Kidney (tissue), 14 donors: ENCODE results near the gene AIFM1. TPM values are rescaled to one million over a fixed set of nuclear protein-coding genes. Genes with fewer than 3 reads are reported as not detected.

Source experiments
- DNase-seq, 5 donors: peaks; one replicate each; pipeline ENCODE4 v3.0.0-alpha.2; 2013 to 2020
- FAIRE-seq: peaks from 2 replicates; lab custom pipeline; 2012; peaks lifted over from hg19 to GRCh38; lab: Jason Lieb, UNC
- H3K27ac ChIP-seq, 2 donors: one replicate each; pipeline ENCODE4 v1.7.0; 2013; ENCODE audit warnings: low read depth in 2 of 2, low read length in 2 of 2, inconsistent platforms in 1 of 2
- H3K27me3 ChIP-seq: one replicate; pipeline ENCODE4 v1.7.1; 2013; ENCODE audit warnings: low read length, inconsistent platforms; ENCODE audit not compliant: control insufficient read depth, insufficient read depth
- H3K36me3 ChIP-seq, 3 donors: one replicate each; pipeline versions ENCODE4 v1.7.0 to v1.7.1; 2013; ENCODE audit warnings: low read length in 3 of 3, control low read depth in 1 of 3, inconsistent platforms in 1 of 3; ENCODE audit not compliant: insufficient read depth in 3 of 3, control insufficient read depth in 2 of 3
- H3K4me1 ChIP-seq, 3 donors: one replicate each; pipeline versions ENCODE4 v1.7.0 to v1.7.1; 2013; ENCODE audit warnings: low read length in 3 of 3, inconsistent platforms in 1 of 3, low read depth in 1 of 3; ENCODE audit not compliant: control insufficient read depth in 2 of 3, insufficient read depth in 2 of 3
- H3K4me3 ChIP-seq, 3 donors: one replicate each; pipeline versions ENCODE4 v1.7.0 to v1.8.1; 2013; ENCODE audit warnings: low read length in 3 of 3, control low read depth in 1 of 3, inconsistent platforms in 1 of 3
- H3K9ac ChIP-seq, 3 donors: one replicate each; pipeline versions ENCODE4 v1.7.0 to v1.7.1; 2013; ENCODE audit warnings: low read length in 3 of 3, control low read depth in 1 of 3, inconsistent platforms in 1 of 3
- H3K9me3 ChIP-seq, 3 donors: one replicate each; pipeline versions ENCODE4 v1.7.0 to v1.7.1; 2013; ENCODE audit warnings: low read length in 3 of 3, control low read depth in 1 of 3, inconsistent platforms in 1 of 3; ENCODE audit not compliant: control insufficient read depth in 2 of 3, insufficient read depth in 1 of 3
- CTCF ChIP-seq: IDR thresholded peaks from 3 replicates; pipeline ENCODE4 v1.5.1; 2012; ENCODE audit warnings: mild to moderate bottlenecking, moderate library complexity, borderline replicate concordance; ENCODE audit not compliant: insufficient read depth; ENCODE audit errors: extremely low read depth
- intact Hi-C: fragments of 100-400 bp; cut with DNase I; formaldehyde crosslinking; loops from one replicate; pipeline ENCODE4 v1.11.1; 2022
- polyA plus RNA-seq: library from polyadenylated mRNA; stranded (reverse); fragments of 350-450 nt; fragmentation: Illumina TruSeq; extraction: RNeasy Lipid Tissue Mini Kit (QIAGEN cat#74804); gene quantifications from one replicate; pipeline ENCODE4 v1.2.3, GENCODE V29; 2014; ENCODE audit warnings: low read depth, low replicate concordance; ENCODE audit not compliant: insufficient read depth
- total RNA-seq: library from RNA; stranded (reverse); fragmentation: NEBNext Ultra II Directional; extraction: Animal tissue kit (Norgen Biotek cat#: 25700); gene quantifications from one replicate; pipeline ENCODE4 v1.2.1, GENCODE V29; 2021
- donor health status: control.
- donor health status: control.
- donor health status: control.
- donor health status: control.
- donor health status: control.
- donor health status: DM: yes; HTN: yes; CAD: no.
- donor health status: Normal renal cell carcinoma (clear cell type).

Gene AIFM1
- total and polyA plus RNA-seq, 2 donors from 2014 or later = 55.0 to 255 TPM

DNA sequence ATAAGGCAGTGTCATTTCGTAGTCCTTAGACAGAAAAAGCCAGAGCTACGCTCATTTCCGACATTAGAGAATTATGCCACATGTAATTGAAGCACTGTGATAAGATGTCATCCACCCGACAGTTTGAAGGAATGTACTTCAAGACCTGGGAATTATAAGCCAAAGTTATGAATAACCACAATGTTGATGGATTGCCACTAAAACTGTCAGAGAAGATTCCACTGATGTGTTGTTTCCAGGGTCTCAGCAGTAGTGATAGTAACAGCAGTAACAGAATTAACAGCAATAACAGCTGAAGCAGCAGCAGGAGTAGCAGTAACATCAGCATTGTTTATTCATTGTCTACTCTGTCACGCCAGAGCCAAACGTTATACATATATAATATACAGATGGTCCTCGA, 30.8 kb upstream of the AIFM1 start:
- FAIRE-seq (no peak), DNase-seq (peak in 2 of 5 donors; percentile 10 to 35)
- no peaks in the 10 kb centered on the region for H3K4me1 ChIP-seq
- no peaks in the 10 kb centered on the region for H3K27me3 ChIP-seq
- intact Hi-C loops = no loop called here
- no peaks in the 10 kb centered on the region for H3K36me3 ChIP-seq
- TF ChIP-seq CTCF = no peak
- H3K9me3 ChIP-seq = no peaks in the 10 kb centered on the region
- H3K9ac ChIP-seq = no peak overlapping the region
- H3K4me3 ChIP-seq = no peak overlapping the region
- no peak overlapping the region for H3K27ac ChIP-seq

DNA sequence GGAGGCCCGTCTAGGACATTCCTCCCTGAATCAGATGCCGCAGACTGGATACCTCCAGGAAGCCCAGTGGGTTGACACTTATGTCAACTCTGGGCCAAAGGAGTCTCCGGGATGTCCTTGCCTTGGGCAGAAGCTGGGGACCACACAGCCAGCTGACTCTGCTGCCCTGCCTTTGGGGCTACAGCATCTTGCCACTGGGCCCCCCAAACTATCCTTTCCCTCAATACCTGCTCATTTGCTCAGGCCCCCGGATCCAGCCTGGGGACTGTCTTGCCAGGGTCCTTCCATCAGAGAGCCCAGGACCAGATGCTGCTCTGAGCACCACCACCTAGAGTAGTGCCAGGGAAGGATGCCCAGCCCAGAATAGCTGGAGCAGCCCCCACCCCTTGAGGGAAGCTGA, 25.2 kb upstream of the AIFM1 start:
- no peaks in the 10 kb centered on the region for H3K4me1 ChIP-seq
- no peak overlapping the region for H3K4me3 ChIP-seq
- FAIRE-seq = no peak
- intact Hi-C loops = loop anchor here (5.0 kb wide), 1 partner anchor 114 kb away; no protein-coding TSS in a partner anchor
- H3K9ac ChIP-seq = no peak overlapping the region
- no peak overlapping the region for H3K27ac ChIP-seq
- H3K9me3 ChIP-seq = no peaks in the 10 kb centered on the region
- no peak for DNase-seq
- TF ChIP-seq CTCF = no peak
- H3K27me3 ChIP-seq = no peaks in the 10 kb centered on the region
- H3K36me3 ChIP-seq = no peaks in the 10 kb centered on the region

DNA sequence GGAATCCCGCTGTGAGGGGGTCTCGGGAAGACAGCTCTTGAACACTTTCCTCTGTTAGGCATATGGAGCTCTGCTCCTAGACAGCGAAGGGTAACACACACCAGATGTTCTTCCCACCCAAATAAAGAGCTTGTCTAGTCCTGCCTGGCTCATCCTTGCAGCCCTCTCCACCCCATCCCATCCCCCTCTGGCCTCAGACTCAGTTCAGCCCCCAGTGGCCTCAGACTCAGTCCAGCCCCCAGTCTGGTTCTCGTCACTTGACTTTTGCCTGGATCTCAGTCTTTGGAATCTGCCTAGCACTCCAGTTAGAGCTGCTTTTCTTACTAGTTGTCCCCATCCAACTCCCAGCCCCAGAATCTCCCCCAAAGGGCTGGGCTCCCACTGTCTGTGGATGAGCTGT, 21.0 kb upstream of the AIFM1 start:
- Histone ChIP-seq H3K36me3 (no peaks in the 10 kb centered on the region), H3K9ac (no peak overlapping the region), H3K27me3 (no peaks in the 10 kb centered on the region), H3K4me3 (no peak overlapping the region), H3K27ac (no peak overlapping the region), H3K9me3 (no peaks in the 10 kb centered on the region), H3K4me1 (no peaks in the 10 kb centered on the region)
- intact Hi-C loops = no loop called here
- FAIRE-seq (no peak), DNase-seq (peak in 1 of 5 donors; percentile 36)
- TF ChIP-seq CTCF = no peak

- H3K4me3 ChIP-seq = no peak overlapping the region
- H3K4me1 ChIP-seq = no peaks in the 10 kb centered on the region
- intact Hi-C loops = no loop called here
- H3K9me3 ChIP-seq = no peaks in the 10 kb centered on the region
- no peak overlapping the region for H3K27ac ChIP-seq
- TF ChIP-seq CTCF = no peak
- FAIRE-seq = no peak
- no peak overlapping the region for H3K9ac ChIP-seq
- no peak for DNase-seq
- H3K27me3 ChIP-seq = no peaks in the 10 kb centered on the region
- H3K36me3 ChIP-seq = no peaks in the 10 kb centered on the region
Measured at GRCh38 chrX:130184857-130185256, 19.2 kb upstream of the AIFM1 start.
